H9 (cell line): Measurements from ENCODE around the gene CDH4. TPM values are rescaled to one million over a fixed set of nuclear protein-coding genes. Genes with fewer than 3 reads are reported as not detected.

Experiments used
- DNase-seq: peaks from one replicate; pipeline ENCODE4 v3.0.0-alpha.2; 2017
- H2AFZ ChIP-seq: one replicate; pipeline ENCODE4 v1.6.1; 2013; ENCODE audit warnings: mild to moderate bottlenecking, low read length, control low read depth, moderate library complexity
- H2AK5ac ChIP-seq: 2 replicates; pipeline ENCODE4 v1.6.1; 2013; ENCODE audit warnings: low read length, control low read depth, mixed read lengths; ENCODE audit not compliant: insufficient read length
- H2BK120ac ChIP-seq: one replicate; pipeline ENCODE4 v1.6.1; 2013; ENCODE audit warnings: low read depth, mild to moderate bottlenecking, low read length, control low read depth, inconsistent platforms; ENCODE audit not compliant: poor library complexity, severe bottlenecking
- H2BK12ac ChIP-seq: 2 replicates; pipeline ENCODE4 v1.6.1; 2013; ENCODE audit warnings: low read length, control low read depth, mixed read lengths, low read depth; ENCODE audit not compliant: insufficient read length
- H2BK15ac ChIP-seq: 2 replicates; pipeline ENCODE4 v1.6.1; 2013; ENCODE audit warnings: low read depth, low read length, control low read depth
- H2BK20ac ChIP-seq: one replicate; pipeline ENCODE4 v1.6.1; 2013; ENCODE audit warnings: low read depth, mild to moderate bottlenecking, low read length, control low read depth, inconsistent platforms; ENCODE audit not compliant: poor library complexity, severe bottlenecking
- H2BK5ac ChIP-seq: 2 replicates; pipeline ENCODE4 v1.6.1; 2013; ENCODE audit warnings: low read length, control low read depth, mixed read lengths; ENCODE audit not compliant: insufficient read length
- H3K14ac ChIP-seq: 2 replicates; pipeline ENCODE4 v1.6.1; 2013; ENCODE audit warnings: low read length, control low read depth; ENCODE audit not compliant: insufficient read depth
- H3K18ac ChIP-seq: 2 replicates; pipeline ENCODE4 v1.6.1; 2013; ENCODE audit warnings: low read depth, mild to moderate bottlenecking, mixed read lengths, low read length, control low read depth; ENCODE audit not compliant: insufficient read length
- H3K23ac ChIP-seq: 2 replicates; pipeline ENCODE4 v1.6.1; 2013; ENCODE audit warnings: low read length, control low read depth, mixed read lengths, low read depth; ENCODE audit not compliant: insufficient read length
- H3K23me2 ChIP-seq: 2 replicates; pipeline ENCODE4 v1.6.1; 2013; ENCODE audit warnings: low read depth, mild to moderate bottlenecking, mixed read lengths, low read length, control low read depth; ENCODE audit not compliant: insufficient read length, poor library complexity, severe bottlenecking
- H3K27ac ChIP-seq: 2 replicates; pipeline ENCODE4 v1.5.1; 2013; ENCODE audit warnings: low read length, control low read depth, mixed read lengths, low read depth; ENCODE audit not compliant: insufficient read length
- H3K27me3 ChIP-seq: 2 replicates; pipeline ENCODE4 v1.6.1; 2013; ENCODE audit warnings: low read length, control low read depth, inconsistent platforms; ENCODE audit not compliant: insufficient read depth
- H3K4ac ChIP-seq: 2 replicates; pipeline ENCODE4 v1.6.1; 2013; ENCODE audit warnings: low read depth, mild to moderate bottlenecking, control low read depth, inconsistent platforms, low read length, moderate library complexity
- H3K4me1 ChIP-seq: 2 replicates; pipeline ENCODE4 v1.6.1; 2013; ENCODE audit warnings: low read length, control low read depth, inconsistent platforms; ENCODE audit not compliant: insufficient read depth
- H3K4me2 ChIP-seq: 2 replicates; pipeline ENCODE4 v1.6.1; 2013; ENCODE audit warnings: low read length, control low read depth, mixed read lengths; ENCODE audit not compliant: insufficient read length, insufficient read depth
- H3K56ac ChIP-seq: 2 replicates; pipeline ENCODE4 v1.6.1; 2013; ENCODE audit warnings: low read depth, mild to moderate bottlenecking, mixed read lengths, low read length, control low read depth; ENCODE audit not compliant: insufficient read length
- H3K79me1 ChIP-seq: 2 replicates; pipeline ENCODE4 v1.6.1; 2013; ENCODE audit warnings: low read depth, mild to moderate bottlenecking, moderate library complexity, low read length, control low read depth, inconsistent platforms; ENCODE audit not compliant: insufficient read depth, poor library complexity, severe bottlenecking
- H3K79me2 ChIP-seq: 2 replicates; pipeline ENCODE4 v1.6.1; 2013; ENCODE audit warnings: low read length, control low read depth, inconsistent platforms; ENCODE audit not compliant: insufficient read depth
- H3K9ac ChIP-seq: 2 replicates; pipeline ENCODE4 v1.6.1; 2013; ENCODE audit warnings: low read length, control low read depth, mixed read lengths; ENCODE audit not compliant: insufficient read length; ENCODE audit errors: extremely low read depth
- H3K9me3 ChIP-seq: one replicate; pipeline ENCODE4 v1.6.1; 2013; ENCODE audit warnings: low read depth, low read length, inconsistent platforms; ENCODE audit not compliant: control insufficient read depth
- H3T11ph ChIP-seq: one replicate; pipeline ENCODE4 v1.6.1; 2013; ENCODE audit warnings: mild to moderate bottlenecking, low read length, control low read depth, inconsistent platforms
- H4K20me1 ChIP-seq: one replicate; pipeline ENCODE4 v1.6.1; 2013; ENCODE audit not compliant: control insufficient read depth, insufficient read length, insufficient read depth
- H4K5ac ChIP-seq: 2 replicates; pipeline ENCODE4 v1.6.1; 2013; ENCODE audit warnings: low read depth, mild to moderate bottlenecking, mixed read lengths, low read length, control low read depth; ENCODE audit not compliant: insufficient read length
- H4K8ac ChIP-seq: replicated peaks from 2 replicates; pipeline ENCODE4 v1.6.1; 2013; ENCODE audit warnings: low read length, control low read depth, mixed read lengths, low read depth; ENCODE audit not compliant: insufficient read length
- H4K91ac ChIP-seq: 2 replicates; pipeline ENCODE4 v1.6.1; 2013; ENCODE audit warnings: low read depth, mild to moderate bottlenecking, moderate library complexity, mixed read lengths, low read length, control low read depth; ENCODE audit not compliant: insufficient read length
- H3K27ac Mint-ChIP-seq, 3 experiments: 2 replicates in 2 of 3; 3 replicates in 1 of 3; pipeline ENCODE4 v1.8.0; 2020 to 2021; ENCODE audit warnings: mixed read lengths in 3 of 3, mild to moderate bottlenecking in 1 of 3, moderate library complexity in 1 of 3
- H3K27me3 Mint-ChIP-seq: 2 replicates; pipeline ENCODE4 v1.8.0; 2021; ENCODE audit warnings: low read depth, mild to moderate bottlenecking, moderate library complexity, mixed read lengths
- H3K36me3 Mint-ChIP-seq, 3 experiments: 2 replicates in 2 of 3; 3 replicates in 1 of 3; pipeline ENCODE4 v1.8.0; 2020 to 2021; ENCODE audit warnings: low read depth in 3 of 3, mixed read lengths in 3 of 3; ENCODE audit not compliant: insufficient read depth in 1 of 3
- H3K4me1 Mint-ChIP-seq, 2 experiments: 2 replicates each; pipeline ENCODE4 v1.8.0; 2020; ENCODE audit warnings: mixed read lengths in 2 of 2
- H3K4me3 Mint-ChIP-seq, 2 experiments: 2 replicates in 1 of 2; 3 replicates in 1 of 2; pipeline ENCODE4 v1.8.0; 2020 to 2021; ENCODE audit warnings: mild to moderate bottlenecking in 2 of 2, mixed read lengths in 2 of 2, moderate library complexity in 1 of 2
- H3K9me3 Mint-ChIP-seq, 2 experiments: 2 replicates in 1 of 2; 3 replicates in 1 of 2; pipeline ENCODE4 v1.8.0; 2020; ENCODE audit warnings: mild to moderate bottlenecking in 2 of 2, mixed read lengths in 2 of 2, moderate library complexity in 1 of 2
- WGBS: extraction: QIAGEN DNeasy Blood & Tissue Kit; methylation state at CpG from one replicate; pipeline ENCODE4 v1.1.7; 2013; ENCODE audit warnings: missing lambda C conversion rate, low lambda C conversion rate, mixed read lengths; ENCODE audit not compliant: insufficient read length; ENCODE audit errors: extremely low coverage; 5-methylcytosine and 5-hydroxymethylcytosine counted together
- total RNA-seq: library from RNA; stranded (reverse); gene quantifications from 2 replicates; pipeline ENCODE4 v1.2.1, GENCODE V29; 2021
- TF ChIP-seq, protein P1 (sequence below): fragments of 200-600 bp; sonication (generic); conservative IDR thresholded peaks from 3 replicates; pipeline ENCODE4 v1.8.0; 2021; ENCODE audit warnings: antibody characterized with exemption, mild to moderate bottlenecking

The CDH4 gene
- total RNA-seq, 1 experiment from 2014 or later: 3.0 TPM

DNA sequence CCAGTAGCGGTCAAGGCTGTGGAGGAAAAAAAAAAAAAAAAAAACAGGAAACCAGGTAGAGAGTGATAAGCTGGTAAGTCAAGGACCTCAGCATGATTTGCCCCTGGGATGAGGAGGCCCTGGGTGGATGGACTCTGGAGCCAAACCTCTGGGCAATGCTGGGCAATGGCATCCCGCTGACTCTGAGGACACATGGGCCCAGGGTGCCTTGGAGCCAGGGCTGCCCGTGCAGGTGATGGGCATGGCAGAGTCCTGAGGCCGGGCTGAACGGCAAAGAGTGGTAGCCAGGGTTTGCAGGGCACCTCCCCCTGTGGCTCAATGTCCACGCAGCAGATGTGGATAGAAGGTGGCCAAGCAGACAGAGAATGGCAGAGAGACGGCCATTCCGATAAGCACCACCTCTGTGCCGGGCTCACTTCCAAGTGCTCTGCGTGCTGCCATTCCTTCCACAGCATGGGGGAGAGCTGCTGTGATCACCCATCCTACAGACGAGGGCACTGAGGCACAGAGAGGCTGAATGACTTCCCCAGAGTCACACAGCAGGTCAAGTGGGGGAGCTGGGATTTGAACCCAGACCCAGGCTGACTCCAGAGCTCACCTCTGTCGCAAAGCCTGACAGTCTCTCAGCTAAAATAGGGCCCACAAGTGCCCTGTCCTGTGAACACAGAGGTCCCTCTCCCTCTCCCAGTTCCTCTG, 353.9 kb downstream of the CDH4 start:
- Histone ChIP-seq H3K9me3 (no peaks in the 10 kb centered on the region), H2BK20ac (no peak overlapping the region), H2BK120ac (no peak overlapping the region), H3K4me2 (no peak overlapping the region), H2BK5ac (no peak overlapping the region), H3K23ac (no peak overlapping the region), H3K4ac (no peak overlapping the region), H3K4me1 (no peaks in the 10 kb centered on the region), H2AFZ (no peak overlapping the region), H2BK12ac (no peak overlapping the region), H4K20me1 (no peaks in the 10 kb centered on the region), H4K91ac (no peak overlapping the region), H3K27me3 (no peaks in the 10 kb centered on the region; the same call in 1 of the 2 replicates), H4K8ac (no peak overlapping the region), H2BK15ac (no peak overlapping the region), H3K18ac (no peak overlapping the region), H3K9ac (no peak overlapping the region), H2AK5ac (no peak overlapping the region), H3K56ac (no peak overlapping the region), H3K27ac (no peak overlapping the region), H3K79me1 (no peaks in the 10 kb centered on the region), H3K23me2 (no peaks in the 10 kb centered on the region), H3K79me2 (no peaks in the 10 kb centered on the region), H3K14ac (no peak overlapping the region), H3T11ph (no peak overlapping the region), H4K5ac (no peak overlapping the region)
- H3K27ac Mint-ChIP-seq: no peak overlapping the region
- peaks cover 71% of the 10 kb centered on the region for H3K27me3 Mint-ChIP-seq
- peaks cover 0 to 5% (median 0%) of the 10 kb centered on the region in 3 experiments; a peak in 3 of 7 replicates for H3K36me3 Mint-ChIP-seq
- TF ChIP-seq, protein P1, sequence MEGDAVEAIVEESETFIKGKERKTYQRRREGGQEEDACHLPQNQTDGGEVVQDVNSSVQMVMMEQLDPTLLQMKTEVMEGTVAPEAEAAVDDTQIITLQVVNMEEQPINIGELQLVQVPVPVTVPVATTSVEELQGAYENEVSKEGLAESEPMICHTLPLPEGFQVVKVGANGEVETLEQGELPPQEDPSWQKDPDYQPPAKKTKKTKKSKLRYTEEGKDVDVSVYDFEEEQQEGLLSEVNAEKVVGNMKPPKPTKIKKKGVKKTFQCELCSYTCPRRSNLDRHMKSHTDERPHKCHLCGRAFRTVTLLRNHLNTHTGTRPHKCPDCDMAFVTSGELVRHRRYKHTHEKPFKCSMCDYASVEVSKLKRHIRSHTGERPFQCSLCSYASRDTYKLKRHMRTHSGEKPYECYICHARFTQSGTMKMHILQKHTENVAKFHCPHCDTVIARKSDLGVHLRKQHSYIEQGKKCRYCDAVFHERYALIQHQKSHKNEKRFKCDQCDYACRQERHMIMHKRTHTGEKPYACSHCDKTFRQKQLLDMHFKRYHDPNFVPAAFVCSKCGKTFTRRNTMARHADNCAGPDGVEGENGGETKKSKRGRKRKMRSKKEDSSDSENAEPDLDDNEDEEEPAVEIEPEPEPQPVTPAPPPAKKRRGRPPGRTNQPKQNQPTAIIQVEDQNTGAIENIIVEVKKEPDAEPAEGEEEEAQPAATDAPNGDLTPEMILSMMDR: no peak
- H3K9me3 Mint-ChIP-seq: peaks cover 12 to 23% of the 10 kb centered on the region in 2 experiments
- H3K4me3 Mint-ChIP-seq: no peak overlapping the region
- no CpG with 5 or more reads among the region's 12 CpGs for WGBS
- DNase-seq: no peak
- H3K4me1 Mint-ChIP-seq: no peaks in the 10 kb centered on the region
